Smooth muscle cell (in vitro differentiated cells): ENCODE data around the gene GFOD1. TPM values are rescaled to one million over a fixed set of nuclear protein-coding genes. Genes with fewer than 3 reads are reported as not detected.

Experiments used
- DNase-seq: peaks from one replicate; lab custom pipeline; 2025; ENCODE audit not compliant: unreplicated experiment; lab: John Stamatoyannopoulos, UW
- H2AFZ ChIP-seq: fragments of 200-600 bp; sonication (generic); 2 replicates; pipeline ENCODE4 v1.6.0; 2016; ENCODE audit warnings: antibody characterized with exemption, low read depth, mild to moderate bottlenecking
- H3F3A ChIP-seq: fragments of 200-600 bp; sonication (generic); 2 replicates; pipeline ENCODE4 v1.6.0; 2017; ENCODE audit warnings: antibody characterized with exemption, low read depth
- H3K27ac ChIP-seq: fragments of 200-600 bp; sonication (generic); 2 replicates; pipeline ENCODE4 v1.5.1; 2016; ENCODE audit warnings: low read depth, mild to moderate bottlenecking
- H3K27me3 ChIP-seq: fragments of 200-600 bp; sonication (generic); 2 replicates; pipeline ENCODE4 v1.6.1; 2016; ENCODE audit warnings: low read depth, mild to moderate bottlenecking
- H3K36me3 ChIP-seq: fragments of 200-600 bp; sonication (generic); 2 replicates; pipeline ENCODE4 v1.5.1; 2016; ENCODE audit warnings: low read depth
- H3K4me1 ChIP-seq: fragments of 200-600 bp; sonication (generic); 2 replicates; pipeline ENCODE4 v1.5.1; 2016; ENCODE audit warnings: low read depth
- H3K4me2 ChIP-seq: fragments of 200-600 bp; sonication (generic); 2 replicates; pipeline ENCODE4 v1.6.0; 2016; ENCODE audit warnings: mild to moderate bottlenecking
- H3K4me3 ChIP-seq: fragments of 200-600 bp; sonication (generic); 2 replicates; pipeline ENCODE4 v1.5.1; 2016; ENCODE audit warnings: mild to moderate bottlenecking
- H3K79me2 ChIP-seq: fragments of 200-600 bp; sonication (generic); 2 replicates; pipeline ENCODE4 v1.6.0; 2016; ENCODE audit warnings: low read depth, mild to moderate bottlenecking
- H3K9ac ChIP-seq: fragments of 200-600 bp; sonication (generic); 2 replicates; pipeline ENCODE4 v1.6.0; 2016; ENCODE audit warnings: low read depth
- H3K9me3 ChIP-seq: fragments of 200-600 bp; sonication (generic); replicated peaks from 2 replicates; pipeline ENCODE4 v1.5.1; 2016; ENCODE audit warnings: low read depth
- H4K20me1 ChIP-seq: fragments of 200-600 bp; sonication (generic); 2 replicates; pipeline ENCODE4 v1.6.0; 2016; ENCODE audit warnings: low read depth
- WGBS: methylation state at CpG from one replicate; pipeline ENCODE4 v1.1.7; 2016; ENCODE audit warnings: low lambda C conversion rate; 5-methylcytosine and 5-hydroxymethylcytosine counted together
- polyA plus RNA-seq: library from polyadenylated mRNA; unstranded; fragments of >200 nt; fragmentation: Nextera tagmentation; extraction: Ambion mirVana; gene quantifications from 2 replicates; pipeline ENCODE4 v1.2.1, GENCODE V29; 2016
- total RNA-seq: library from RNA; depleted of rRNA; stranded (reverse); fragments of >200 nt; gene quantifications from 2 replicates; pipeline ENCODE4 v1.2.3, GENCODE V29; 2014
- TF ChIP-seq, protein P1 (sequence below): fragments of 200-600 bp; sonication (generic); IDR thresholded peaks from 2 replicates; pipeline ENCODE4 v1.5.1; 2017; ENCODE audit warnings: borderline replicate concordance, mild to moderate bottlenecking, antibody characterized with exemption; ENCODE audit not compliant: insufficient read depth, poor library complexity, severe bottlenecking

The GFOD1 gene
- total and polyA plus RNA-seq, 2 experiments from 2014 or later, result 9.6 to 14.0 TPM

DNA sequence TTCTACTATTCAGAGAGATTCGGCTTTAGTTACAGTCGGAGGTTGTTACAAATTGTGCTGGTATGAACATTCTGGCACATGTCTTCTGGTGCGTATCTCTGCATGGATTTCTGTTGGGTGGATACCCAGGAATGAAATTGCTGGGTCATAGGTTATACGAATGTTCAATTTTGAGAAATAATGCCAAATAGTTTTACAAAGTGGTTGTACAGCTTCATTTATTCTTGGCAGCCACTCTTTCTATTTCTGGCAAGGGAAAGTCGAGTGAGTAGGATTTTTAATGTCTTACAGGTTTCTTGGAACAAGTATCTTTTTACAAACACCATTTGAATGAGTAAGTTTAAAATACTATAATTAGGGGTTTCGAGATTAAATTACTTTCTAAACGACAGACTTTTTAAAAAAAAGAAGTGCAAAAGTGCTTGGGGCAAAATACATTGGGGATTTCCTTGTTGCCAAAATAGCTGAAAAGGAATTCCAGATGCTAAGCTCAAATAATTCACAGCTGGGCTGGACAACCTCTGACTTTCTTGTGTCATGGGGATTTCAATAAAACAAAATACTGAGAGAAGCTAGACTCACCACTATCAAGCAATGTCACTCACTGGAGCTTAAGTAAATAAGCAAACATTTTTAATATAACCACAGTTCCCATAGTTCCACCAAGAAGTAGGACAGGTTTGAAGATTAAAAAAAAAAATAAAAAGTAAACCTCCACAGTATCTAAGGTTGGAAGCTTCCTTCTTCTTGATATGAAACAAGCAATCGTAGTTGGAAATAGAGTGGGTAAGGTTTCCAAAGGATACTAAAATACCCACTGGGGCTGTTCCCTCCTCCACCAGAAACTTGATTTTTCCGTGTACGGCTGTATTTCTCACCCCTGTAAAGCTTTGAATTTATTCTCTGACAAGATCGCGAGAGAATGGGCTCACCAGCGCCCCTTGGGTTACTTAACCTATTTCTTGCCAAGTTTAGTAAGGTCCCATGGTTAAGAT is 21.6 kb upstream of the GFOD1 start:
- no peak overlapping the region for H2AFZ ChIP-seq
- H3K36me3 ChIP-seq, result no peaks in the 10 kb centered on the region
- TF ChIP-seq, protein P1, sequence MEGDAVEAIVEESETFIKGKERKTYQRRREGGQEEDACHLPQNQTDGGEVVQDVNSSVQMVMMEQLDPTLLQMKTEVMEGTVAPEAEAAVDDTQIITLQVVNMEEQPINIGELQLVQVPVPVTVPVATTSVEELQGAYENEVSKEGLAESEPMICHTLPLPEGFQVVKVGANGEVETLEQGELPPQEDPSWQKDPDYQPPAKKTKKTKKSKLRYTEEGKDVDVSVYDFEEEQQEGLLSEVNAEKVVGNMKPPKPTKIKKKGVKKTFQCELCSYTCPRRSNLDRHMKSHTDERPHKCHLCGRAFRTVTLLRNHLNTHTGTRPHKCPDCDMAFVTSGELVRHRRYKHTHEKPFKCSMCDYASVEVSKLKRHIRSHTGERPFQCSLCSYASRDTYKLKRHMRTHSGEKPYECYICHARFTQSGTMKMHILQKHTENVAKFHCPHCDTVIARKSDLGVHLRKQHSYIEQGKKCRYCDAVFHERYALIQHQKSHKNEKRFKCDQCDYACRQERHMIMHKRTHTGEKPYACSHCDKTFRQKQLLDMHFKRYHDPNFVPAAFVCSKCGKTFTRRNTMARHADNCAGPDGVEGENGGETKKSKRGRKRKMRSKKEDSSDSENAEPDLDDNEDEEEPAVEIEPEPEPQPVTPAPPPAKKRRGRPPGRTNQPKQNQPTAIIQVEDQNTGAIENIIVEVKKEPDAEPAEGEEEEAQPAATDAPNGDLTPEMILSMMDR, result no peak
- no peaks in the 10 kb centered on the region for H4K20me1 ChIP-seq
- H3K4me1 ChIP-seq, result no peaks in the 10 kb centered on the region
- DNase-seq, result no peak
- H3K4me2 ChIP-seq, result no peak overlapping the region
- H3K27me3 ChIP-seq, result no peaks in the 10 kb centered on the region
- H3F3A ChIP-seq, result no peaks in the 10 kb centered on the region
- 76% methylated on average over 13 of the region's 13 CpGs for WGBS
- H3K79me2 ChIP-seq, result no peaks in the 10 kb centered on the region
- no peak overlapping the region for H3K9ac ChIP-seq
- no peak overlapping the region for H3K4me3 ChIP-seq
- no peak overlapping the region for H3K27ac ChIP-seq
- H3K9me3 ChIP-seq, result no peaks in the 10 kb centered on the region

DNA sequence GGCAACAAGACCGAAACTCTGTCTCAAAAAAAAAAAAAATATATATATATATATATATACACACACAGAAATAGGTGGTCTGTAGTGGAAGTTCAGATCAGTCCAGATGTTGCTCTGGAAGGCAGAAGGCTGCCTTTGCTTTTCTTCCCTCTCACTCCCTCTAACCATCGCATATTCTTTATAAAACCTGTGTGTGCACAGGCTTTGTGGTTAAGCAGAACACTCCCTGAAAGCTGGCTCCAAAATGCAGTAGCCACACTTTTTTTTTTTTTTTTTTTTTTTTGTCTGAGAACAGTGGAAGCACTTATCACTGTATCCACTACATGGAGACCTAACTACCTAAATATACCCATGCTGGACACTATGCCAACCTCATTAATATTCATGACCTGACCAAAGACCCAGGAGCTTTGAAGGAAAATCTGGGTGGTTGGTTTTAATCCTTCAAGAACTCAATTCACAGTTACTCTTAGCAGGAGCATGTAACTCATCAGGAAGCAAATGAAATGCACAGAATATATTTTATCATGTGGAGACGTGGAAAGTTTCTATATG is 20.0 kb upstream of the GFOD1 start:
- no peak for DNase-seq
- H3F3A ChIP-seq, result no peaks in the 10 kb centered on the region
- H4K20me1 ChIP-seq, result no peaks in the 10 kb centered on the region
- no peaks in the 10 kb centered on the region for H3K27me3 ChIP-seq
- H2AFZ ChIP-seq, result no peak overlapping the region
- no peaks in the 10 kb centered on the region for H3K9me3 ChIP-seq
- no peak overlapping the region for H3K9ac ChIP-seq
- no peaks in the 10 kb centered on the region for H3K79me2 ChIP-seq
- no peak overlapping the region for H3K27ac ChIP-seq
- TF ChIP-seq, protein P1, result no peak
- H3K4me2 ChIP-seq, result no peak overlapping the region
- 87% methylated on average over 3 of the region's 3 CpGs for WGBS
- no peaks in the 10 kb centered on the region for H3K4me1 ChIP-seq
- H3K4me3 ChIP-seq, result no peak overlapping the region
- no peaks in the 10 kb centered on the region for H3K36me3 ChIP-seq

DNA sequence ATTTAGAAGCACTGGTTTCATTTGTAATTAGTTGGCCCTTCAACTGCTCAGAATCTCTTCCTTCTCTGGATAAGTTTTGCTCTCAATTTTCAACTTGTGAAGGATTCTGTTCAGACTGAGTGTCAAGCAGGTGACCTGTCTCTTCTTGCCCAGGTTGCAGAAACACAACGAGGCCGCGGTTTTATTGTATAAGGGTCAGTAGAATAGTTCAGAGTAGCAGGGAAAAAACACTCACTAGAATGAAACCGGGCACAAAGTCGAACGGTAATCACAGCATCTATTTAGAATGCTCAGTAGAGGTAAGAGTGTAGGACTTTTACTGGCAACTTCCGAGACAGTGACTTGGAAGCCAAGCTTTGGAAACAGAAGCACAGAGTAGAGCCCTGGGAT is 17.9 kb upstream of the GFOD1 start:
- Histone ChIP-seq H3F3A (no peaks in the 10 kb centered on the region), H2AFZ (no peak overlapping the region), H3K27ac (no peak overlapping the region), H3K79me2 (no peaks in the 10 kb centered on the region), H3K9ac (no peak overlapping the region), H3K27me3 (no peaks in the 10 kb centered on the region), H4K20me1 (no peaks in the 10 kb centered on the region), H3K4me3 (no peak overlapping the region), H3K4me1 (no peaks in the 10 kb centered on the region), H3K4me2 (no peak overlapping the region), H3K9me3 (no peaks in the 10 kb centered on the region), H3K36me3 (no peaks in the 10 kb centered on the region)
- no peak for DNase-seq
- TF ChIP-seq, protein P1, result no peak
- 91% methylated on average over 7 of the region's 7 CpGs for WGBS
